ENCODE data around the gene GLS2.
"Not testable (repeated sequence)": the region's sequence is repeated elsewhere in the genome, so short reads cannot be mapped to it uniquely, and the experiment has no call there.

GLS2 gene

DNA sequence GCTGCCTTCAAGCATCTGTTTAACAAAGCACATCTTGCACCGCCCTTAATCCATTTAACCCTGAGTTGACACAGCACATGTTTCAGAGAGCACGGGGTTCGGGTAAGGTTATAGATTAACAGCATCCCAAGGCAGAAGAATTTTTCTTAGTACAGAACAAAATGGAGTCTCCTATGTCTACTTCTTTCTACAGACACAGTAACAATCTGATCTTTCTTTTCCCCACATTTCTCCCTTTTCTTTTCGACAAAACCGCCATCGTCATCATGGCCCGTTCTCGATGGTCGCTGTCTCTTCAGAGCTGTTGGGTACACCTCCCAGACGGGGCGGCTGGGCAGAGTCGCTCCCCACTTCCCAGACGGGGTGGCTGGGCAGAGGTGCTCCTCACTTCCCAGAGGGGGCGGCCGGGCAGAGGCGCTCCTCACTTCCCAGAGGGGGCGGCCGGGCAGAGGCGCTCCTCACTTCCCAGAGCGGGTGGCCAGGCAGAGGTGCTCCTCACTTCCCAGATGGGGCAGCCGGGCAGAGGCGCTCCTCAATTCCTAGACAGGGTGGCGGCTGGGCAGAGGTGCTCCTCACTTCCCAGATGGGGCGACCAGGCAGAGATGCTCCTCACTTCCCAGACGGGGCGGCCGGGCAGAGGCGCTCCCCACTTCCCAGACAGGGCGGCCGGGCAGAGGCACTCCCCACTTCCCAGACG is 5.6 kb upstream of the GLS2 start:
- not testable (repeated sequence) for DNase-seq (ENCODE audit: low read depth in 2 of 3, low spot score in 2 of 3)

DNA sequence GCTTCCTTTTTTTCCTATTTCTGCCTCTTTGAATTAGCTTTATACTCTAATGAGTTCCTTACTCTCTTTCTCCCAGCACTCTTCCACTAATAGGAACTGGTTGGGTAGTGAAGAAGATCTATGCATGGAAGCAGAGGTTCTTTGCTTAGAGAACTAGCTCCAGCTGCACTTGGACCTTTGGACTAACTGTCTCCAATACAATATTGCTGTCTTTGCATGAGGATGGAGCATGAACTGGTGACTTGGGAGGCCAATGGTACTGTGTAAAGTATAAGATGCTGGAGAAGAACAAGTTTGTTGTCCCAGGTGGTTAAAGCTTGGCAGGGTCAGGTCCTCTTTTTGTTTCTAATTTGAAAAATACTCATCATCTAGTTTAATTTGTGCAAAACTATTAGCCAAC is 2.4 kb upstream of the GLS2 start:
- DNase-seq (ENCODE audit: low read depth in 2 of 3, low spot score in 2 of 3) = no peak

DNA sequence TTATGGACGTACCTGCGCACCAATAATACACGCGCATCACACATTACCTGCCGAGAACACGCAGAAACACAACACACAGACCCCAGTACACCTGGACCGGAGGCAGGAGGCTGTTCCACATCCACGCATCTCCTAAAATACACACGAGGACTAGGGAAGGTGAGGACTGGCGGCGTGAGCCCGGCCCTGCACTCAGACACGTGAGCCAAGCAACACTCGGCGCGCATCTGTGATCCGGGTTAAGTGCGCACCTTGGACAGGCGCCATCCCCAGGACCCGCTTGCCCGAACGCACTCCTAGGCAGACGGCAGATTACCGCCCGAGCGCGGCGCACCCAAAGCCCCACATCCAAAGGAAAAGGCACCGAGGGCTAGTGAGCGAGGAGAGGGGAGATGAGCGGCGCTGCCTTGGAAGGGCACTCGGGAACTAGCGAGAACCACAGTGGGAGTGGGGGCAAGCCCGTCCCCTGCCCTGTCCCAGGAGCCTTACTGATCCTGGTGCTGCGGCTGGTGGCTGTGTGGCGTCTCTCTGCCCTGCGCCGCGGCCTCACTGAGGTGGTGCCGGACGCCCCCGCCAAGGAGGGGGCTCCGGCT is 417 bp downstream of the GLS2 start:
- no peak for DNase-seq (ENCODE audit: low read depth in 2 of 3, low spot score in 2 of 3)

DNA sequence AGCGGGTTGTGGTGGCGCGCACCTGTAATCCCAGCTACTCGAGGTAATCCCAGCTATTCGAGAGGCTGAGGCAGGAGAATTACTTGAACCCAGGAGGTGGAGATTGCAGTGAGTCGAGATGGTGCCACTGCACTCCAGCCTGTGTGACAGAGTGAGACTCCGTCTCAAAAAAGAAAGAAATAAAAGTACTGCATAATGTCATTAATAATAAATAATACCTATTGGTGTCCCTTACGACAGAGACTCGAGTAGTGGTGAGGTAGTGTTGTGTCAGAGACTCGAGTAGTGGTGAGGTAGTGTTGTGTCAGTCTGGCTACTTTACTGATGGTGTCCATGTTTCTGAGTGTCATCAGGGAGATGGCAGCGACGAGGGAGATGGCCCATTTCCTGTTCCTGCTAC is 1.3 kb downstream of the GLS2 start:
- DNase-seq (ENCODE audit: low read depth in 2 of 3, low spot score in 2 of 3) = no peak

DNA sequence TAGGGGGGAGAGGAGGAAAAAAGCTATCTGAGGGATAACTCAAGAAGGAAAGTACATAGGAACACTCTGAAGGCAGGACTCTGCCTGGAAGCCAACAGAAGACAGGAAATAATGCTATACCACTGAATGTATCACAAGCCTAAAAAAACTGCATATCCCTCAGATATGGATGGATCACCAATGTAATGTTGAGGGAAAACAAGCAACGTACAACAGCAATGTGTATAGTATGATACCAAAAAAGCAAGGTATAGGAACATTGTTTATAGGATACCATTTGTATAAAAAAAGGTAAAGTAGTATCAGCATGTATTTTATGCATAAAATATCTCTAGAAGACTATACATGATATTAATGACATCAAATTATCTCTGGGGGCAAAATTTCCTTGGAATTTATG is 3.4 kb downstream of the GLS2 start:
- no peak for DNase-seq (ENCODE audit: low read depth in 2 of 3, low spot score in 2 of 3)

DNA sequence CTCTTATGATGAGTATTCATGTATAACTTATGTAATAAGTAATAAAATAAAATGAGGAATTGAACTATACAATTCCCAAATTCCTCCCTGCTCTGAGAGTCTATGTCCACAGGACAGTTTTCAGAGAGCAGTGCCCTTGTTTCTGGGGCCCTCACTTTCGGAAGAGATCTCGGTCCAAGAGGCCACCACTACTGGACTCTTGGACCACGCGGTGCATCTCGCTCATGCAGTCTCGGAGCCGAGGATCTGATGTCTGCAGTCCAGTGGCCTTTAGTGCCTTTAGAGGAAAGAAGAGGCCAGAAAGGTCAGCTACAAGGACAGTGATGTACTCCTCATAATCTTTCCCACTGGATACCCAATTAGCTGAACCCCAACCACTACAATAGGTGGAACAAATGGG is 8.3 kb downstream of the GLS2 start:
- DNase-seq (ENCODE audit: low read depth in 2 of 3, low spot score in 2 of 3) = no peak

DNA sequence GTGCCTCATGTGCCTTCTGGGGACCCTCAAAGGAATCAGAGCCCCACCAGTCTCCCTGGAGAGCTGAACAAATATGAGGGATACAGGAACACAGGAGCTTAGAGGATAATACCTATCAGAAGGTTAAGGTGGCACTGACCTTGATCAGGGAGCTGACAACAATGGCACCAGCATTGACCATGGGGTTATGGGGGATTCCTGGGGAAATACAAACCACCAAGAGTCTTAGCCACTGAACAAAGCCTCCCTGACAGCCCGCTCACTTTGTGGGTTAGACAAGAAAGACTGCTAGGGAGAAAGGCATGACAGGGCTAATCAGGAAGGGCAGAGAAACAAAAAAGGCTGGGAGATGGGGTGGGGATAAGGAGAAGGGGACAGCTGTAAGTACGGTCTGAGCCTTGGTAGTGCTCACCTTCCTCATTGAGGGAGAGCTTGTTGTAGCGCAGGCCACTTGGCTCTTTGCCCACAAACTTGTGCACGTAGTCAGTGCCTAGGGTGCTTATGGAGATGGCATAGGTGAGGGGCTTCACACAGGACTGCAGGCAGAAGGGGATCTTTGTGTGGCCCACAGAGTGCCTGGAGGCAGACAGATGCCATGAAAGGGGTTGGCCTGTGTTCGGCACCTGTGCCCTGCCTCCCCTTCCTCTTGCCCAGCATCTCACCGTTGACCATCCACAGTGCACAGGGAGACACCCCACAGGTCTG is 10.3 kb downstream of the GLS2 start:
- no peak for DNase-seq (ENCODE audit: low read depth in 2 of 3, low spot score in 2 of 3)

DNA sequence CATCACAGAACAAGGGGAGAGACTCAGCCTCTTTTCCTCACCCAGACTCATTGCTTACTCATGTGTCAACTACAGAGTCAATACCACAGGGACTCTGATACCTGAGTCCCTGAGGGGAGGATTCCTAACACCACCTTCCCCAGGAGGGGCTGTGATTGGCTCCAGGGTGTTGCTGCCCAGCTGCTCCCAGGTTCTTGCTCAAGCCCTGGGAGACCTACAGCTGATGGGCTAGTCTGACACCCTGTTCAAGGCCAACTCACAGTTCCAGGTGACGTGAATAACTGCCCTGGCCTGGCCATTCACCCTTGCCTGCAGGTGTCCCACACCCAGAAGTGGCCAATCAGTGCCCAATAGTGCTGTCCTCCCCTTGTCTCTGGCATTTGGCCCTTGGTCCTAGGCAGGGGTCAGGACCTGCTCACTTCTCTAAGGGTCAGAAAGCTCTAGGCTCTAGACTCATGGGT is 11.0 kb downstream of the GLS2 start:
- no peak for DNase-seq (ENCODE audit: low read depth in 2 of 3, low spot score in 2 of 3)

DNA sequence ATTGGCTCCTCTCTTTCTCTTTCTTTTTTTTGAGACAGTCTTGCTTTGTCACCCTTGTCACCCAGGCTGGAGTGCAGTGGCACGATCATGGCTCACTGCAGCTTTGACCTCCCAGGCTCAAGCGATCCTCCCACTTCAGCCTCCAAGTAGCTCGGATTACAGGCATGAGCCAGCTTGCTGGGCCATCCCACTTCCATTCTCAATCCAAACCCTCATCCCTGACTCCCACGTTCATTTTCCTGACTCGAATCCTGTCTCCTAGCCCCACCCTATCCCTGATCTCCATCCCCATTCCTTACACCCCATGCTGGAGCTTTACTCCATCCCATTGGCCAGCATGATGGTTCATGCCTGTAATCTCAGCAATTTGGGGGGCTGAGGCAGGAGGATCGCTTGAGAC is 11.8 kb downstream of the GLS2 start:
- DNase-seq (ENCODE audit: low read depth in 2 of 3, low spot score in 2 of 3) = no peak

DNA sequence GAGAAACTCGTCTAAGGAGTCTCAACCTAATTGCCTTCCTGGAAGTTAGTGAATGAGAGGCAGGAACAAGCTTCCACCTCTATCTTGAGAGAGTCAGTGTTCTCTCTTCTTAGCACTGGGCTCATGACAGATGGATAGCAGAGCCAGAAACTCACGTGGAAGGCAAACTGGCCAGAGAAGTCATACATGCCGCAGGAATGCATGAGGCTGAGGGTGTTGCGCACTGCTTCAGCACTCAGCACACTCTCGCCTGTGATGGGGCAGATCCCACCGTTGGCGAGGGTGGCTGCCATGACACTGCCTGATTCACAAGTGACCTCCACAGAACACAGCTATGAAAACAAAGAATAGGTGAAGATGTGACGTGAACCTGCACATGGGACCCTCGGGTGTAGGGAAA is 13.6 kb downstream of the GLS2 start:
- no peak for DNase-seq (ENCODE audit: low read depth in 2 of 3, low spot score in 2 of 3)

DNA sequence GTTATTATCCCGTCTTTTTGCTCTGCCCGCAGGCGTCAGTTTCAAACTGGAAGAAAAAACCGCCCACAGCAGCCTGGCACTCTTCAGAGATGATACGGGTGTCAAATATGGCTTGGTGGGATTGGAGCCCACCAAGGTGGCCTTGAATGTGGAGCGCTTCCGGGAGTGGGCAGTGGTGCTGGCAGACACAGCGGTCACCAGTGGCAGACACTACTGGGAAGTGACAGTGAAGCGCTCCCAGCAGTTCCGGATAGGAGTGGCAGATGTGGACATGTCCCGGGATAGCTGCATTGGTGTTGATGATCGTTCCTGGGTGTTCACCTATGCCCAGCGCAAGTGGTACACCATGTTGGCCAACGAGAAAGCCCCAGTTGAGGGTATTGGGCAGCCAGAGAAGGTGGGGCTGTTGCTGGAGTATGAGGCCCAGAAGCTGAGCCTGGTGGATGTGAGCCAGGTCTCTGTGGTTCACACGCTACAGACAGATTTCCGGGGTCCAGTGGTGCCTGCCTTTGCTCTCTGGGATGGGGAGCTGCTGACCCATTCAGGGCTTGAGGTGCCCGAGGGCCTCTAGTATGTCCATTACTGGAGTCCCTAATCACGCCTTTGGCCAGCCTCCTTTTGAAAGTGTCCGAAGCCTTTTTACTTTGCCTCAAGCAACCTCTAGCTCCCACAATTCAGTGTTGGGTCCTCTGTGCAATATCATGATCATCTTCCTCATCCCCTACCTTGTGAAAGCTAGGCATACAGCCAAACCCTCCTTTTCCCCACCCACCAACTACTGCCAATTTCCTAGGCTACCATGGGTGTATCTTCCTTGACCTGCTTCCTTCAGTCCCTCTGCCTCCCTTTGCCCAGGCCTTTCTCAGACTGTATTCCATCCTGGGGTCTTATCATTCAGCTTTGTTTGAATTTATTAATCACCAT is 18.7 kb downstream of the GLS2 start:
- DNase-seq (ENCODE audit: low read depth in 2 of 3, low spot score in 2 of 3) = no peak

DNA sequence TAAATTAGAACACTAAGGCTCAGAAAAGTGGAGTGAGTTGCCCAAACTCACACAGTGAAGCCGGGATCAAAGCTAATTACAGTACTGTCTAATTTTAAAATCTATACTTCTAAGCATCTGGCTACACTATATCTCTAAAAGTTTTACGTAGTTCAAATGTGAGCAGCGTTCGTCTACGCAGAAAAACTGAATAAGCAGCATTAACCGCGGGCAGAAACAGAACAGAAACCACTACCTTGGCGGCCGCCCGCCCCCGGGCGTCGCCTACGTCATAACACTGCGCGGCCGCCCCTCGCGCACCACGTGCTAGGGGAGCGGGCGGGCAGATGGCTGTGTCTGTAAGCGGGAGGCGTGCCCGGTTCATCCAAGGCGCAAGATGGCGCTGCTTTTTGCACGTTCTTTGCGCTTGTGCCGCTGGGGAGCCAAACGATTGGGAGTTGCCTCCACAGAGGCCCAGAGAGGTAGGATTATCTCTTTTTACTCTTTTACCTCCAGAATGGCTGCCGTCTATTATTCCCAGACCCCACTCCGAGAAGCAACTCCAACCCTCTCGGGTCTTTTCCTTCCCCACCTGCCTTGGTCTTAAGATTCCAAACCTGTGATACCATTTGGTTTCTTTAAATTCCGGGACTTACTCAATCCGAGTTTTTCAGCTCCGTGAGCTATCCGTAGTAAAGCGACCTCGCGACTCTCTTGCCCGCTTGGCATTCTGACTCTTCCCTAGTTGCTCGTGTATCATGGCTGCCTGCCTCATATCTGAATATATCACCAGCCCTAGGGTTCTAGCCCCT is 19.6 kb downstream of the GLS2 start, which contains the start of gene SPRYD4:
Gene SPRYD4 (plus strand): TSS at position 363 of the 791 bp plus-strand sequence. CDS start 14 bp downstream, at position 377.
- peak; percentile 82 to 93 (median 88) for DNase-seq (ENCODE audit: low read depth in 2 of 3, low spot score in 2 of 3)

DNA sequence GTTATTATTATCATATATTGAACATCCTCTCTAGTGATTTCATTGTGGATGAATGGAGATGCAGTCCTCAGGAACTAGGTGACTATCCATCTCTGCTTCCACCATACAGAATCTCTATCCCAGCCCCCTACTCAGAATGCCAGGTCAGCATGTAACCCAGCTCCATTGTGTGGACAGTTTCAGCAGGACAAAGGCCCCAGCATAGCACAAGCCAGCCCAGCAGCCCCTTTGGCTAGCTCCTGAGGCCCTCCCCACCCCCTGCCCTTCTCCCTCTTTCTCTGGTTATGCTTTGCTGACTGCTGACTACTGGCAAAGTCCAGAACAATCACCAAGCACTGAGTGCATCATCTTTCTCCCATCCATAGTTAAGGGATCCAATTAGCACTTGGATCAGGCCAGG is 25.4 kb downstream of the GLS2 start:
- no peak for DNase-seq (ENCODE audit: low read depth in 2 of 3, low spot score in 2 of 3)

DNA sequence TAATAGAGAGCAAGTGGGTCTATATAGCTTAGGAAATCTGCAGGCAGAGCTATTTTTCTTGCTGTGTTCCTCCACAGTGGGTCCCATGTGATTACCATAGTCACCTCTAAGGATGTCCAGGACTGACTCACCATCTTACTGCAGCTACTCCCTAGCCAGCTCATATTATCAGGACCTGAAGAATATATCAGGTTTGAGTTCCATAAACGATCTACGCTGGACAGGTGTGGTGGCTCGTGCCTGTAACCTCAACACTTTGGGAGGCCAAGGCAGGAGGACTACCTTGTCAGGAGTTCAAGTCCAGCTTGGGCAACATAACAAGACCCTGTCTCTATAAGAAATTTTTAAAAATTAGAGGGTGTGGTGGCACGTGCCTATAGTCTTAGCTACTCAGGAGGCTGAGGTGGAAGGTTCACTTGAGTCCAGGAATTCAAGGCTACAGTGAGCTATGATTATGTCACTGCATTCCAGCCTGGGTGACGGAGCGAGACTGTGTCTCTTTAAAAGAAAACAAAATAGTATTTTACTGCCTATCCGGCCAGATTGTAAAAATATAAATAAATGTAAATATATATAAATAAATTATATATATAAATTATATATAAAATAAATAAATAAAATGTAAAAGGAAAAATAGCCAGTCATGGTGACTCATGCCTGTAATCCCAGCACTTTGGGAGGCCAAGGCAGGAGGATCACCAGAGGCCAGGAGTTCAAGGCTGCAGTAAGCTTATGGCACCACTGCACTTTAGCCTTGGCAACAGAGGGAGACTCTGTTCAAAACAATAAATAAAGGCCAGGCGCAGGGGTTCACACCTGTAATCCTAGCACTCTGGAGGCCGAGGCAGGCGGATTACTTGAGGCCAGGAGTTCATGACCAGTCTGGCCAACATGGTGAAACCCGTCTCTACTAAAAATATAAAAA is 26.5 kb downstream of the GLS2 start:
- DNase-seq (ENCODE audit: low read depth in 2 of 3, low spot score in 2 of 3) = no peak

DNA sequence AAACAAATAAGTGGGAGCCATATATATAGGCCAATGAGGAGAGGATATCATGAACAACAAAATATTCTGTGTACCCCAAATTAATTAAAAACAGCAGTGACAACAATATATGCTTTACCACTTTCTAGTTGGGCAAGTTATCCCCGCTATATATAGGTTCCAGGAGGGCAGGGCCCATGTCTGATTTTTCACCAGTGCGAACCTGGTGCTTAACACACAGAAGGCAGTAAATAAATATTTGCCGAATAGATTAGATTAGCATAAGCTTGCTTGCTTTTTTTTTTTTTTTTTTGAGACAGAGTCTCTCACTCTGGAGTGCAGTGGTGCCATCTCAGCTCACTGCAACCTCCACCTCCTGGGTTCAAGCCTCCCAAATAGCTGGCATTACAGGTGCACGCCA is 30.1 kb downstream of the GLS2 start:
- DNase-seq (ENCODE audit: low read depth in 2 of 3, low spot score in 2 of 3) = no peak

DNA sequence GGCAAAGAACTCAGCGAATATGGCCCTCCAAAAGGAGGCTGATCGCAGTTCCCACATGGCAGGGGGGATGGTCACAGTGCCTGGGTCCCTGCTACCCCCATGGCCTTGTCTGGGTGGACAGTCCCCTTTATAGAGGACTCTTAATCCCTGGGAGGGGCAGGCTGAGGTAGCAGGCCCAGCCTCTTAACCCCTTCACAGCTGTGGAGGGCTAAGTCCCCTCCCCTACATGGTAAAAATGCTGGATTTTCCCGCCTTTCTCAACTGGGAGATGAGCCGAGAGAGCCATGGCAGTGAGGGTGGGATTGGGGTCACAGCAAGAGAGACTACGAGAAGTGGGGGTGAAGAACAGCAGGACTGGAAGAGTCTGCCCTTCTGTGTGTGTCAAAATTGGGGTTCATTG is 33.4 kb downstream of the GLS2 start, which contains the start of gene MIP:
Gene MIP (minus strand): TSS at position 101 of the 400 bp plus-strand sequence. CDS start 44 bp downstream, at position 57.
- no peak for DNase-seq (ENCODE audit: low read depth in 2 of 3, low spot score in 2 of 3)

DNA sequence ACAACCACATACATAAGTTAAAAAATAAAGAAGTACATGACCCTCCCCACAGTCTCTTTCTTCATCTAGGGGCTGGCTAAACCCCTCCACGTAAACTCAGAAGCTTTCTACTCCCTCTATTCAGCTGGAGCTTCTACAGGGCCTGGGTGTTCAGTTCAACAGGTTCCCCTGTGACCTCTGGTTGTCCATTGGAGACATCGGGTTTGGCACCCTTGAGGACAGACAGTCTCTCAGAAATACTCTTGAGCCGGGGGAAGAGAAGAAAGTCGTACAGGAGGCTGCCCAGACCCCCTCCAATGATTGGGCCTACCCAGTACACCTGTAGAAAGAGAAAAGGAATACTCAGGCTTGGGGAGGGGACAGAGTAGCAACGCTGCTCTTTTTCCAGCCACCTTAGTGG is 36.8 kb downstream of the GLS2 start:
- no peak for DNase-seq (ENCODE audit: low read depth in 2 of 3, low spot score in 2 of 3)

DNA sequence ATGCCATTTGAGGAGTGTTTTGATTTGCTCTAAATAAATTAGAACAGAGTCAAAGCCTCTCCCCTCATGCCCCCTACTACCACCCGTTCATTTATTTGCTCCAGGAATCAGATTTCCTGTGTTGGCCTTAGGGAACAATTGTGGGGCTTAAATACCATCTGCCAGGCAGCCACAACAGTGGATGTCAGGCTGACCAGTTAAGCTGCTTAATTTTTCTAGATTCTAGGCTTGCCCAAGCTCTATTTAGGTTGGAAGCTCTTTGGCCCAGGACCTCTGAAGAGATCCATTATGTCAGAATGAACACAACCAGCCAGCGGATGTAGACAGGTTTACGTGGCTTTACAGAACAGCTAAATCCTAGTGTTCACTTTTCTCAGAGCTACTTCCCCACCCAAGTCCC is 37.7 kb downstream of the GLS2 start:
- no peak for DNase-seq (ENCODE audit: low read depth in 2 of 3, low spot score in 2 of 3)

DNA sequence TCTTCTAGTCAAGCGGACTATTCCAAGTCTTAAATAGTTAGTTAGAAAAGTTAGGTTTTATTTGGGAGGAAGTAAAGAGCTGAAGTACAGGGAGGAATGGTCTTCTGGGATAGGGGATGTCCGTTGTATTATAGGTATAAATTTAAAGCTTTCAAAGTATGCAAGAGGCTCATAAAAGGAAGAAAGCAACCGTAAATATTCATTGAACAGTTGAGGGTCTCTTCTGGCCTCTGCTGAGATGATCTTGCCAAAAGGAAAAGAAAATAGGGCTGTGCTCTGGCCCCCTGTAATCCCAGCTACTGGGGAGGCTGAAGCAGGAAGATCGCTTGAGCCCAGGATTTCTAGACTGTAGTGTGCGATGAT is 38.4 kb downstream of the GLS2 start:
- no peak for DNase-seq (ENCODE audit: low read depth in 2 of 3, low spot score in 2 of 3)
